HG02759 (cell line): ENCODE measurements around the gene NUDT14.

Experiments used
- ATAC-seq: cut with Tn5 transposase; IDR thresholded peaks from one replicate; pipeline ENCODE4 v1.9.1; 2021; ENCODE audit warnings: mild to moderate bottlenecking, moderate library complexity; ENCODE audit not compliant: unreplicated experiment

Gene NUDT14

GRCh38 chr14:105212541-105213300 is 31.6 kb upstream of the NUDT14 start:
- ATAC-seq, result no peak

DNA sequence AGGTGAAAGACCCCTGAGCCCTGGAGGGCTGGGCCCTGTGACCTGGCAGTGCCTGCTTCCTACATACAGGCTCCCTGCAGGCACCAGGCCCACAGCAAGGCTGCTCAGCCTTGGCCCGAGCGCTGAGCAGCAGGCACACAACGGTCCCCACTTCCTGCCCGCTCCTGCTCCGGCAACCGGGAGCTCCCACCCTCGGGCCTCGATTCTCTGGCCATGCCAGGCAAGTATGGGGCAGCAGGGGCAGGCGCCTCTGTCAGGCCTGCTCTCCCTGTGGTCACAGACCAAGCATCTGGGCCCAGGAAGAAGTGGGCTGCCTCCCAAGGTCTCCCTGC is 30.6 kb upstream of the NUDT14 start:
- ATAC-seq, result no peak

GRCh38 chr14:105211086-105211757 is 30.1 kb upstream of the NUDT14 start:
- ATAC-seq, result no peak

GRCh38 chr14:105210266-105211025 is 29.3 kb upstream of the NUDT14 start:
- no peak for ATAC-seq

GRCh38 chr14:105209646-105210045 is 28.5 kb upstream of the NUDT14 start:
- ATAC-seq, result no peak

GRCh38 chr14:105209091-105209490 is 28.0 kb upstream of the NUDT14 start:
- no peak for ATAC-seq

- no peak for ATAC-seq
Observed at GRCh38 chr14:105208738-105209075, 27.6 kb upstream of the NUDT14 start.

GRCh38 chr14:105207996-105208737 is 27.1 kb upstream of the NUDT14 start:
- no peak for ATAC-seq

DNA sequence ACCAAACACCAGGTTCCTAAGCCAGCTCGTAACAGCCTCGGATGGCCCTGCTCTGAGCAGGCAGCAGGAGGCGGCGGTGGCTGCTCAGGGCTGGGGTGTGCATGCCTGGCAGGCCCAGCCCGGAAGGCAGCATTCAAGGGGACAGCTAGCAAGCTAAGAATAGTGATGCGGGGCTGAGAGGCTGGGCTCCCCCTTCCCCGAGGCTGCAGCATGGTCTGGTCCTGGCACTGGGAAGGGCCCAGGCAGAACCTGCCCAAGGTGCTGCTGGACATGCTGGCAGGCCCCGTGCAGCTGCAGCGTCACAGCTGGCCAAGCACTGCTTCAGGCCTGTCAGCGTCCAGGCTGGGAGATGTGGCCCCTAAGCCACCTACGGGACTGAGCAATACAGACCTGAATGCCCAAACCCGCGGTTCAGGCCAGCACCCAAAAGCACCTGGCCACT is 26.4 kb upstream of the NUDT14 start:
- no peak for ATAC-seq

DNA sequence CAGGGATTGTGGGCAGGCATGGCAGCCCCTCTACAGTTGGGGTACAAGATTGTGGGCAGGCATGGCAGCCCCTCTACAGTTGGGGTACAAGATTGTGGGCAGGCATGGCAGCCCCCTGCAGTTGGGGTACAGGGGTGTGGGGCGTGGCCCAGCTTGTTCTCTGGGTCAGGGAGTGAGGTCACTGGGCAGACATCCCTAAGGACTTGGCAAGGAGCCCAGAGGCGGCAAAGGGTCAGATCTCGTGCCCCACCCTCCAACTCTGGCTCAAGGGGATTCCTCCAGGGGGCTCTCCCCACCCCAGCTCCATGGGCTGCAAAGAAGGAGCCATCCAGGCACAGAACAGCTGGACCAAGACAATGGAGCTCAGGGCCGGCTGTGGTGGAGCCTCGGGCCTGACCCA is 25.8 kb upstream of the NUDT14 start:
- ATAC-seq, result no peak

GRCh38 chr14:105205673-105206208 is 24.6 kb upstream of the NUDT14 start:
- ATAC-seq, result no peak

GRCh38 chr14:105204931-105205672 is 24.0 kb upstream of the NUDT14 start:
- ATAC-seq, result no peak

GRCh38 chr14:105204206-105204930 is 23.3 kb upstream of the NUDT14 start:
- ATAC-seq, result no peak

DNA sequence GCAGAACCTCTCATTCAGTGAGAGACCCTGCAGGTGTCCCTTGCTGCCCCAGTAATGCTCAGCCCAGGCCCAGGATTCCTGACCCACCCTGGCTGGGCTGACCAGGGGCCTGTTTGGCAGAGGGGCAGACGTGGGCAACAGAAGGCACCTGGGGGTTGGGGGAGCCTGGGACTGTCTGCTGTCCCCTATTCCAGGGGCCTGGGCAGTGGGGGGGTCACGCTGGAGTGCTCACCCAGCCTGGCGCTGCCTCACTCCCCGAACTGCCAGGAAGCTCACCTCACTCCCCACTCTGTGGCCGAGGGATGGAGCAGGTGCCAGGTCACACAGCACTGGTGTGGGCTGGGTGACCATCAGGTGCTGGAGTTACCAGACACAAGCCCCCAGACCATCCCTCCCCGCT is 22.6 kb upstream of the NUDT14 start:
- ATAC-seq, result no peak

DNA sequence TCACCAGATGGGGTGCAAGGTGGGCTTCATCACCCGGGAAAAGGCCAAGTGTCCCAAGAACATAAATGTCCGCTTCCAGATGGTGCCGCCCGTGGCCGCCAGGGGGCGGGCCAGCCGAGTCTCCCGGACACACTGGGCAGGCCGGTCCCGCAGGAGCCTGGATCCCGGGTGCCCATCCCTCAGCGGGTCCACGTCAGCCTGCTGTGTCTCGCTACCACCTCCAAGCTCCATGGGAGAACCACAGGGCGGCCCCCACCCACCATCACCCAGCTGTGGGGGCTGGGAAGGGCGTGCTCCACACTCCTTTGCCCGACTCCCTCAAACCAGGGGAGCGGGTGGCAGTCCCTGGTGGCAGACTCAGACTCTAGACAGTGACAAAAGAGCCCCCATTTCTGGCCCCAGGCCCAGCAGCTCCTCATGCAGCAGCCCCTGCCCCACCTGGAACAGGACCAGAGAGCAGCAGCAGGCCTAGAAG is 22.0 kb upstream of the NUDT14 start:
- ATAC-seq, result no peak

DNA sequence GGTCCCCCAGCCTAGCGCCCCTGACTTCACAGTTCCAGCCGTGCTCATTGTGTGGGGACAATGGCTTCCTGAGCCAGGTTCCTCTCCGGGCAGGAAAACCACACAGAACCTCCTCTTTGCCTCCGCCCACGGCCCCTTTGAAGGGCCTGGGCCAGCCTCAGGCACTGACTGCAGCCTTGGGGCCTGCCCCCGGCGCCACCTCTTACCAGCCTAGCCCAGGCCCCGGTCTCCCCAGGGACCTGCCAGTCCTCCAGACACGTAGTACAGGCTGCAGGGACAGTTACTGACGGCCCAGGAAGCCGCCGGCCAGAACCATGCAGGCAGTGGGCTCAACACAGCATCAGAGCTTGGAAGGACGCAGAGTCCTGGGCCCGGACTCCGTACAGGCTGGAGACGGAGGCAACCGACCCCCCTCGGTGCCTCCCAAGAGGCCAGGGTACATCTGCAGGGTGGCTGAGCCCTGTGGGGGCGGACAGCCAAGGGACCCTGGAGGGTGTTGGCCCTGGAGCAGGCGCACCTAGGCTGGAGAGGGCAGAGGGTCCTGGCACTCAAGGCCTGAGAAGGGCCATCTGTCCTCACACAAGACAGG is 20.9 kb upstream of the NUDT14 start:
- ATAC-seq, result no peak

DNA sequence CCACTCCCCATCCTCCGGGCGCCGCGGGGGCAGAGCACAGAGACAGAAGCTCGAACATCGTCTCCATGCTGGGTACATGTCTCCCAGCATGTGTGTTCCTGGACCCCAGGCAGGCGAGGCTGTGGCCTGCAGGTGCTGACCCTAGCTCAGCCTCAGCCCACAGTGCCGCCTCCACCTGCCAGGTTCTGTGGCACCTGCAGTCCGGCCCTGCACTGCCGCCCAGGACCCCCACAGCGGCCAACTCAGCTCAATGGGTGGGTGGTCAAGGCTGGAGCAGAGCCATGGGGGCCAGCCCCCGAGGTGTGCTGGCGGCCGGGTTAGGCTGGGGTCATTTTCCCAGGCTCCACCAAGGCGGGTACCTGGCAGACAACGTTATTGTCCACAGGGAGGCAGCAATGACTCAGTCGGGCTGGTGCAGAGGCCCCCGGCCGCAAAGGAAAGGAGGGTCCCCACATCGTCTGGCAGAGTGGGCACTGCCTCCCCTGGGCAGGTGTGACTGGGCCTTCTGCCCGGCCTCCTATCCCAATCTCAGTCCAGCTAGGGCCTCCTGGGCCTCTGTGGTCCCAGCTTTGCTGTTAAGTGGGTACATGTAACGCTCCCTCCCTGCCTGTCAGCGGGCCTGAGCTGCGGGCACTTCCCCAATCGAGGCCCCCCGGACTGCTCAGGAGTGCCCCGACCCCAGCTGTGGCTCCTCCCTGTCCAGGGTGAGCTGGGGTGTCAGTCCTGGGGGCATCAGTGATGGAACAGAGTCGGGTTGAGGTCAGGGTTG is 20.2 kb upstream of the NUDT14 start:
- no peak for ATAC-seq

- ATAC-seq, result no peak
Observed at GRCh38 chr14:105200641-105201040, 19.5 kb upstream of the NUDT14 start.
